ENCODE data around the gene ACO2.

DNA sequence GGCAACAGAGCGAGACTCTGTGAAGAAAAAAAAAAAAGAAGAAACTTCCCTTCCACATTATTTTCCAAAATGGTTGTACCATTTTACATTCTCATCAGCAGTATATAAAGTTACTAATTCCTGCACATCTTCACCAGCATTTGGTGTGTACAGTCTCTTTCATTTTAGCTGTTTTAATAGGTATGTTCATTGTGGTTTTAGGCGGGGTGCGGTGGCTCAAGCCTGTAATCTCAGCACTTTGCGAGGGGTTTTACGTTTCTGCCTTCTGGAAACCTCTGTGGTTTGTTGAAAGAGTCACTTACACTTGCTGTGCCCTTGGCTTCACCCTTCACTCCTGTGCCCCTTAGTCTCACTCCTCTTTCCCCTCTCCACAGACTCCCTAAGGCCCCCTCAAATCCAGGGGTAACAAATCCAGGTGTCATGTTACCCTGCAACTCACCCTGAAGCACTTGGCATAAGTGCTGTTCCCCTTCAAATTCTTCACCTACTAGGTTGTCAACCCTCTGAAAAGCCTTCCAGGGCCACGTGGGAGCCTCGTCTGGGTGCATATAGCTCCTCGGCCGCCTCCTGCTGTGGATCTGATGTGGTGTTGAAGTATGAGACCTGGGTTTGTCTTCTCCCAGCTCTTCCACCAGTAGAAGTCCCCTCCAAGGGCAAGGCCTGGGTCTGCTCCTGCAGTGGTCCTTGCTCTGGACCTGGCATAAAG is 43.1 kb upstream of the ACO2 start:
- TF ChIP-seq, protein P1, sequence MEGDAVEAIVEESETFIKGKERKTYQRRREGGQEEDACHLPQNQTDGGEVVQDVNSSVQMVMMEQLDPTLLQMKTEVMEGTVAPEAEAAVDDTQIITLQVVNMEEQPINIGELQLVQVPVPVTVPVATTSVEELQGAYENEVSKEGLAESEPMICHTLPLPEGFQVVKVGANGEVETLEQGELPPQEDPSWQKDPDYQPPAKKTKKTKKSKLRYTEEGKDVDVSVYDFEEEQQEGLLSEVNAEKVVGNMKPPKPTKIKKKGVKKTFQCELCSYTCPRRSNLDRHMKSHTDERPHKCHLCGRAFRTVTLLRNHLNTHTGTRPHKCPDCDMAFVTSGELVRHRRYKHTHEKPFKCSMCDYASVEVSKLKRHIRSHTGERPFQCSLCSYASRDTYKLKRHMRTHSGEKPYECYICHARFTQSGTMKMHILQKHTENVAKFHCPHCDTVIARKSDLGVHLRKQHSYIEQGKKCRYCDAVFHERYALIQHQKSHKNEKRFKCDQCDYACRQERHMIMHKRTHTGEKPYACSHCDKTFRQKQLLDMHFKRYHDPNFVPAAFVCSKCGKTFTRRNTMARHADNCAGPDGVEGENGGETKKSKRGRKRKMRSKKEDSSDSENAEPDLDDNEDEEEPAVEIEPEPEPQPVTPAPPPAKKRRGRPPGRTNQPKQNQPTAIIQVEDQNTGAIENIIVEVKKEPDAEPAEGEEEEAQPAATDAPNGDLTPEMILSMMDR (IDR thresholded peaks at IDR 0.05) = no peak
- TF ChIP-seq POLR2A (IDR thresholded peaks at IDR 0.05) = no peak
